Stimulated activated naive CD8-positive, alpha-beta T cell treated with anti-CD3 and anti-CD28 coated beads, Interleukin-15, amount 100 ng/mL, for 72 hours (primary cell): ENCODE results near the gene PI4K2A.
"Not testable (repeated sequence)": the region's sequence is repeated elsewhere in the genome, so short reads cannot be mapped to it uniquely, and the experiment has no call there.

Source experiments
- ATAC-seq: fragments of 150-1000 bp; cut with Tn5 transposase; 2 replicates; pipeline ENCODE4 v1.10.0; 2021; ENCODE audit warnings: mild to moderate bottlenecking, moderate library complexity
- DNase-seq, 2 donors: peaks; one replicate each; pipeline ENCODE4 v3.0.0; 2021 to 2022
- H3K27ac Mint-ChIP-seq, 2 donors: one replicate each; pipeline ENCODE4 v1.8.0; 2022; ENCODE audit warnings: mild to moderate bottlenecking in 2 of 2, mixed read lengths in 2 of 2, moderate library complexity in 2 of 2
- H3K27me3 Mint-ChIP-seq: one replicate; pipeline ENCODE4 v1.8.0; 2022; ENCODE audit warnings: mixed read lengths
- H3K4me1 Mint-ChIP-seq: one replicate; pipeline ENCODE4 v1.8.0; 2022; ENCODE audit warnings: mild to moderate bottlenecking, mixed read lengths
- H3K4me3 Mint-ChIP-seq, 2 donors: one replicate each; pipeline ENCODE4 v1.8.0; 2022; ENCODE audit warnings: mild to moderate bottlenecking in 2 of 2, mixed read lengths in 2 of 2, moderate library complexity in 1 of 2
- H3K9me3 Mint-ChIP-seq, 2 donors: one replicate each; pipeline ENCODE4 v1.8.0; 2022; ENCODE audit warnings: mixed read lengths in 2 of 2

The PI4K2A gene

GRCh38 chr10:97682042-97682441 lies 41.6 kb downstream of the PI4K2A start:
- no peak for ATAC-seq
- no peaks in the 10 kb centered on the region for H3K9me3 Mint-ChIP-seq
- no peaks in the 10 kb centered on the region for H3K27me3 Mint-ChIP-seq
- no peak overlapping the region for H3K27ac Mint-ChIP-seq
- H3K4me3 Mint-ChIP-seq: no peak overlapping the region
- H3K4me1 Mint-ChIP-seq: peaks cover 14% of the 10 kb centered on the region
- DNase-seq: no peak

DNA sequence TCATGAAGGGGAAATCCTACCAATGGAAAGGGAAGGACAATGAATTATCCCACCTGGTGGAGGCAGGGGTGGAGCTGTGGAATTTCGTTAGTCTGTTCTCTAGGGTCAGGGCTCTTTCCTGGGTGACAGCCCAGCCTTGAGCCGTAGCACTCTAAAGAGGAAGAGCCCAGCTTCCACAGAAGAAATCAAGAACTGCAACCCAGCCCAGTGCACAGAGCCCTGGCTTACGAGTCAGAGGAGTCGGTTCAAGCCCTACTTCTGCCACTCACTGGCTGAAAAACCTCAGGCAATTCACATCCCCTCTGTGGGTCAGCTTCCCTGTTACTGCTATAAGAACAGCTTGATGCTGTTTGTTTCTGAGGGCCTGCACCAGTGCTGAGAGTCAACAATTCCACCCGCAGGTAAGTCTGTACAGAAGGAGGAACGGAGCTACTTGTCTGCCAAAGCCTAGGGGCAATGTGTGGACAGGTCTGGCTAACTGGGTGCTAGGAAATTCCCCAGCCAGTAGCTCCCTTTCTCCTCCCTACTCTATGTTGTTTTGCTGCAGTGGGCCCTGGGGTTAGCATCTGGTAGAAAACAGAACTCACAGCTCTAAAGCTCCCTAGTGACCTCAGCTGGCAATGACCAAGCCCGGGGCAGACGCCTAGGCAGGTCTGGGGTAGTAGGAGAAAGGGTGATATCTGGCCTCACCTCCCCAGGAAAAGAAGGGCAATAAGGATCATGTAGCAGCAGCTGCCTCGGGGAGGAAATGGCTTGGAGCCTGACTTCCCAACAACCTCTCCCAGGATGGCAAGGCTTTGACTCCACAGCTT lies 43.3 kb downstream of the PI4K2A start:
- ATAC-seq (no peak), DNase-seq (no peak)
- Mint-ChIP-seq H3K27me3 (no peaks in the 10 kb centered on the region), H3K4me1 (peaks cover 22% of the 10 kb centered on the region), H3K9me3 (no peaks in the 10 kb centered on the region), H3K4me3 (no peak overlapping the region), H3K27ac (no peak overlapping the region)

DNA sequence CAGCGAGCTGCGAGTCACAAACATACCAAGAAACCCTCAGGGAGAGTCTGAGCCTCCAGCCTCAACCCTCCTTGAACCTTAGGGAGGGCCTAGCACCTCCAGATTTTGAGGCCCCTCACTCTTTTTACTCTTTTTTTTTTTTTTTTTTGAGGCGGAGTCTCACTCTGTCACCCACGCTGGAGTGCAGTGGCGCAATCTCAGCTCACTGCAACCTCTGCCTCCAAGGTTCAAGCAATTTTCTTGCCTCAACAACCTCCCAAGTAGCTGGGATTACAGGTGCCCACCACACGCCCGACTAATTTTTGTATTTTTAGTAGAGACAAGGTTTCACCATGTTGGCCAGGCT lies 43.9 kb downstream of the PI4K2A start:
- H3K27ac Mint-ChIP-seq, DNase-seq, H3K4me3 Mint-ChIP-seq, H3K9me3 Mint-ChIP-seq, H3K27me3 Mint-ChIP-seq, ATAC-seq: not testable (repeated sequence)
- H3K4me1 Mint-ChIP-seq: peaks cover 22% of the 10 kb centered on the region

DNA sequence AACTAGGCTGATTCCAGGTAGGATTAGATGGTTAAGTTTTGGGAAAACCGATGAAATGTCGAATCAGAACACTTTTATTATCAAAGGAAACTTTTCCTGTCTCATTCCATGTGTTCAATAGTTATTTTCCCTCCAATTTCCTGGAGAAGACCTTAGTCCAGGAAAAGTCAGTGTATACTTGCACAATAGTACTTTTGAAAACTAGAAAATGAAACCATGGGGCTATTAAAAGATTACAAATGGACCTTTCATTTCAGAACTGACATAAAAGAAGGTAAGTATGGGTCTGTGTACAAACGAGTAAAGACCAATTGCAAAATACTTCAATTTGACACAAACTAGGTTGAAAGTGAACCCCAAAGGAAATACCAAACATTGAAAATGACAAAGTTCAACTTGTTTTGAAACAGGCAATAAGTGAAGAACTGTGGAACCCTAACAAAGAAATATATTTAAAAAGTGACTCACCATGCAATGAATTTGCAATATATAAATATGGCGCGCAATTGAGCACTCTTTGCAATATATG lies 44.5 kb downstream of the PI4K2A start:
- Mint-ChIP-seq H3K27ac (no peak overlapping the region), H3K4me3 (no peak overlapping the region), H3K9me3 (no peaks in the 10 kb centered on the region), H3K4me1 (peaks cover 22% of the 10 kb centered on the region), H3K27me3 (no peaks in the 10 kb centered on the region)
- no peak for ATAC-seq
- no peak for DNase-seq

- DNase-seq: no peak
- Mint-ChIP-seq H3K9me3 (no peaks in the 10 kb centered on the region), H3K4me3 (no peak overlapping the region), H3K27me3 (no peaks in the 10 kb centered on the region), H3K4me1 (peaks cover 22% of the 10 kb centered on the region), H3K27ac (no peak overlapping the region)
- ATAC-seq: no peak
These were observed 45.0 kb downstream of the PI4K2A start for GRCh38 chr10:97685395-97685958.

- Mint-ChIP-seq H3K9me3 (no peaks in the 10 kb centered on the region), H3K27ac (peak overlapping the region in 1 of 2 donors; percentile 40), H3K4me3 (peak overlapping the region; percentile 78 to 91), H3K4me1 (peaks cover 22% of the 10 kb centered on the region), H3K27me3 (no peaks in the 10 kb centered on the region)
- ATAC-seq: peak; percentile 46
- peak in 1 of 2 donors; percentile 18 for DNase-seq
These were observed 46.0 kb downstream of the PI4K2A start for GRCh38 chr10:97686301-97686961.

- H3K27me3 Mint-ChIP-seq: no peaks in the 10 kb centered on the region
- peak; percentile 91 for ATAC-seq
- peaks cover 22% of the 10 kb centered on the region for H3K4me1 Mint-ChIP-seq
- H3K4me3 Mint-ChIP-seq: peak within 1 kb of the TSS; percentile 78 to 91
- peak; percentile 95 for DNase-seq
- H3K27ac Mint-ChIP-seq: peak within 1 kb of the TSS; percentile 59 to 82
- H3K9me3 Mint-ChIP-seq: no peaks in the 10 kb centered on the region
These were observed 46.7 kb downstream of the PI4K2A start, which contains the start of gene AVPI1 for GRCh38 chr10:97686962-97687784. Gene AVPI1 (minus strand): TSS chr10:97687241. CDS start chr10:97679905, 7,336 bp downstream.

DNA sequence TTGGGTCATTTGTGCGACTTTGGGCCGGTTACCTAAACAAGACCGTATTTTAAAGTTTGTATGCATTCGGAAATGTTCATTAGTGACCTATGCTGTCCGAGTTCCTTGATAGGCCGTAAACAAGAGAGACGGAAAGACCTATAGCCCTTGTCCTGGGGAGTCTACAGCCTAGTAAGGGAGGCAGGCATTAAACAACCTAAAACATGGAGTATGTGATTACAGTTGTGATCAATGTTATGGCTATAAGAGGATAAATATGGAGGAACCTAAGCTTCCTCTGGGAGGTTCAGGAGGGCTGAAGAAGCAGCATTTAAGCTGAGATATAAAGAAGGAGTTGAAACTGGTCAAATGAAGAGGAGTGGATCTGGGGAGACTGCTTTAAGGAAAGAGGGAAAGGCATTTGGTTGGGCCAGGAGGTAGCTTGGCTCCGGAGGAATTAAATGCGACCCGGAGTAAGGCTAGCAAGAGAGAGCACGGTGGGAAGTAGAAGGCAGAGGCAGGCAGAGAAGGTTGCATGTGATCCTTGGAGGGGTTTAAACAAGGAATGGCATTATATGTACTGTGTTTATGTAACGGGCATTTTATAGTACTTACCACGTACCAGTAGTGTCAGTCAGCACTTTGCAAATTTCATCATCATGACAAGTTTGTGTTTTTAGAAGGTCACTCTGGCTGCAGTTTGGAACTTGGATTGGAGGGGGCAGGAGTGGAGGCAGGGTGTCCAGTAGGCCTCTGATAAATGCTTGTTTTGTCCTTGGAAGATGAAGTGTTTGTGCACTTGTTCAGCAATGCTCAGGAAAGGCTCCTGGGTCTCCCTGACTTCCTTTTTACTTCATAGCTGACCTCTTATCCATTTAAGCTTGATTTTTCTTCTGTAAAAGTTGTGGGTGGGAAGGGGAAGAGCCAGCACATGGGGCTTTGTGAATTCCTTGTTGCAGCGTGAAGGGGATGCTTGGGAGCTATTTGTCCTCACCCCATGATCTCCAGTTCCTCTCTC lies 47.6 kb downstream of the PI4K2A start:
- Mint-ChIP-seq H3K27ac (peak overlapping the region in 1 of 2 donors; percentile 59), H3K4me1 (peaks cover 22% of the 10 kb centered on the region), H3K27me3 (no peaks in the 10 kb centered on the region), H3K4me3 (peak overlapping the region; percentile 78 to 91), H3K9me3 (no peaks in the 10 kb centered on the region)
- ATAC-seq: no peak
- DNase-seq: no peak

GRCh38 chr10:97689559-97690020 lies 49.1 kb downstream of the PI4K2A start:
- no peaks in the 10 kb centered on the region for H3K9me3 Mint-ChIP-seq
- ATAC-seq (no peak), DNase-seq (no peak)
- peaks cover 20% of the 10 kb centered on the region for H3K4me1 Mint-ChIP-seq
- no peak overlapping the region for H3K27ac Mint-ChIP-seq
- no peaks in the 10 kb centered on the region for H3K27me3 Mint-ChIP-seq
- no peak overlapping the region for H3K4me3 Mint-ChIP-seq

GRCh38 chr10:97690133-97690532 lies 49.7 kb downstream of the PI4K2A start:
- Mint-ChIP-seq H3K27me3 (no peaks in the 10 kb centered on the region), H3K4me3 (no peak overlapping the region), H3K9me3 (no peaks in the 10 kb centered on the region), H3K27ac (no peak overlapping the region), H3K4me1 (peaks cover 15% of the 10 kb centered on the region)
- ATAC-seq: no peak
- DNase-seq: no peak

DNA sequence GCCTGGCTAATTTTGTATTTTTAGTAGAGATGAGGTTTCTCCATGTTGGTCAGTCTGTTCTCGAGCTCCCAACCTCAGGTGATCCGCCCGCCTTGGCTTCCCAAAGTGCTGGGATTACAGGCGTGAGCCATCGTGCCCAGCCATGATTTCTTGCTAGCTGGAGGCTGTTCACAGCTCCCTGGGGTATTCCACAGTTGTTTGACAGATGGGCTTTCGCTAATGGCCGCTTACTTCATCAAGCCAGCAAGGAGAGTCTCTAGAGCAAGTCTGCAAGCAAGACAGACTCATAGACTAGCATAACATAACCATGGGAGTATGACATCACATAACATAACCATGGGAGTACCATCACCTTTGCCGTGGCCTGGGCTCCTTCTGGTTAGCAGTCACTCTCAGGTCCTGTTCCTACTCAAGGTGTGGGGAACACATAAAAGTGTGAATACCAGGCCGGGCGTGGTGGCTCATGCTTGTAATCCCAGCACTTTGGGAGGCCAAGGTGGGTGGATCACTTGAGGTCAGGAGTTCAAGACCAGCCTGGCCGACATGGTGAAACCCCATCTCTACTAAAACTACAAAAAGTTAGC lies 57.7 kb downstream of the PI4K2A start:
- not testable (repeated sequence) for H3K27ac Mint-ChIP-seq, H3K4me3 Mint-ChIP-seq, H3K4me1 Mint-ChIP-seq, H3K27me3 Mint-ChIP-seq, H3K9me3 Mint-ChIP-seq, ATAC-seq, DNase-seq

GRCh38 chr10:97701438-97702069 lies 61.1 kb downstream of the PI4K2A start:
- Mint-ChIP-seq H3K9me3 (no peaks in the 10 kb centered on the region), H3K27ac (no peak overlapping the region), H3K4me3 (no peak overlapping the region), H3K27me3 (peaks cover 13% of the 10 kb centered on the region), H3K4me1 (no peaks in the 10 kb centered on the region)
- peak; percentile 45 to 60 for DNase-seq
- ATAC-seq: peak; percentile 92

DNA sequence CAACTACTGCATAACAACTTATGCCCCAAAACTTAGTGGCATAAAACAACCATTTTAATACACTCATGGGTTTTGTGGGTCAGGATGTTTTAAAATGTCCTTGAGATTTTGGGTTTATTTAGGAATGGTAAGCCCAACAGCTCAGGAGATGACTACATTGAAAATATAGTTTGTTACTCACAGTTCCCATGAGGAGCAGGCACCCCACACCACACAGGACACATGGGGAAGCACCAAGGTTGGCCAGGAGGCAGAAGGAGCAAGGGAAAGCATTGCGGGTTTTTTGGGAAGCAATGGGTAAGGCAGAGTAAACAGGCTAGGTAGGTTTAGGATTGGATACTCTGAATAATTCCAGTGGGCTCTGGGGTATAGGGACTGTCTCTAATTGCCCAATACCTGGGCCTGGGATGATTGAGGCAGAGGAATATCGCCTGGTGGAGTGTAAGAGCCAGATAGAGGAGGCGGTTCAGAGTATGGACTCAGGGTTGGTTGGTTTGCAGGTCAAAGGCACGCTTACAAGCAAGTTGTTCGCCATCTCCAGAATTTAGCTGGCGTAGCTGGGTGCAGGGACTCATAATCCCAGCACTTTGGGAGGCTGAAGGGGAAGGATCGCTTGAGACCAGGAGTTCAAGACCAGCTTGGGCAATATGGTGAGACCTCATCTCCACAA lies 63.1 kb downstream of the PI4K2A start:
- ATAC-seq: no peak
- peaks cover 18% of the 10 kb centered on the region for H3K27me3 Mint-ChIP-seq
- no peaks in the 10 kb centered on the region for H3K4me1 Mint-ChIP-seq
- DNase-seq: no peak
- no peak overlapping the region for H3K4me3 Mint-ChIP-seq
- H3K9me3 Mint-ChIP-seq: no peaks in the 10 kb centered on the region
- H3K27ac Mint-ChIP-seq: no peak overlapping the region
